ENCODE measurements around the gene KRTAP13-3. TPM values are rescaled to one million over a fixed set of nuclear protein-coding genes. Genes with fewer than 3 reads are reported as not detected.
A peak's percentile ranks its signal among the peaks of the same experiment; 100 is the strongest.

KRTAP13-3 gene
- total and polyA plus RNA-seq, 8 donors = not detected

GRCh38 chr21:30444204-30444603 is 18.5 kb upstream of the KRTAP13-3 start:
- FAIRE-seq (no peak), ATAC-seq (no peak), DNase-seq (no peak)
- 13 to 33% methylated on average over 1 of the region's 1 CpG for WGBS, 2 donors
- no peaks in the 10 kb centered on the region for H3K9me3 ChIP-seq
- no peaks in the 10 kb centered on the region for H3K4me1 ChIP-seq
- intact Hi-C loops (cut with DNase I) = no loop called here
- H3K27ac ChIP-seq = no peak overlapping the region
- peaks cover 0 to 4% (median 0%) of the 10 kb centered on the region in 4 donors for H3K27me3 ChIP-seq
- no peaks in the 10 kb centered on the region for H3K36me3 ChIP-seq
- TF ChIP-seq CTCF (IDR thresholded peaks at IDR 0.05) = no peak
- H3K4me3 ChIP-seq = no peak overlapping the region

GRCh38 chr21:30443226-30443625 is 17.5 kb upstream of the KRTAP13-3 start:
- no peak overlapping the region for H3K27ac ChIP-seq
- no peak for DNase-seq
- no peak for FAIRE-seq
- no peaks in the 10 kb centered on the region for H3K27me3 ChIP-seq
- no peak overlapping the region for H3K4me3 ChIP-seq
- TF ChIP-seq CTCF (IDR thresholded peaks at IDR 0.05) = no peak
- no peaks in the 10 kb centered on the region for H3K9me3 ChIP-seq
- intact Hi-C loops (cut with DNase I) = no loop called here
- no peaks in the 10 kb centered on the region for H3K36me3 ChIP-seq
- no peak for ATAC-seq
- H3K4me1 ChIP-seq = no peaks in the 10 kb centered on the region

GRCh38 chr21:30439975-30440374 is 14.2 kb upstream of the KRTAP13-3 start, which contains the start of gene KRTAP15-1:
Gene KRTAP15-1, plus strand, starts transcription at chr21:30440275. Its CDS starts 53 bp downstream, at chr21:30440328.
- H3K36me3 ChIP-seq = no peaks in the 10 kb centered on the region
- intact Hi-C loops (cut with DNase I) = no loop called here
- no peak within 1 kb of the TSS for H3K27ac ChIP-seq
- DNase-seq (no peak), FAIRE-seq (no peak), ATAC-seq (no peak)
- H3K4me3 ChIP-seq = no peak within 1 kb of the TSS
- 80 to 85% methylated on average over 5 of the region's 5 CpGs for WGBS, 2 donors
- no peaks in the 10 kb centered on the region for H3K4me1 ChIP-seq
- TF ChIP-seq CTCF (IDR thresholded peaks at IDR 0.05) = no peak
- H3K27me3 ChIP-seq = no peaks in the 10 kb centered on the region
- no peaks in the 10 kb centered on the region for H3K9me3 ChIP-seq

- no peak overlapping the region for H3K27ac ChIP-seq
- intact Hi-C loops (cut with DNase I) = no loop called here
- FAIRE-seq = no peak
- no peak for ATAC-seq
- H3K4me3 ChIP-seq = no peak overlapping the region
- H3K9me3 ChIP-seq = no peaks in the 10 kb centered on the region
- no peaks in the 10 kb centered on the region for H3K4me1 ChIP-seq
- TF ChIP-seq CTCF (IDR thresholded peaks at IDR 0.05) = no peak
- no peaks in the 10 kb centered on the region for H3K36me3 ChIP-seq
- no peak for DNase-seq
- H3K27me3 ChIP-seq = no peaks in the 10 kb centered on the region
- WGBS, 2 donors = 50 to 51% methylated on average over 3 of the region's 3 CpGs
Observed at GRCh38 chr21:30437010-30437565, 11.4 kb upstream of the KRTAP13-3 start.

GRCh38 chr21:30434033-30434631 is 8.4 kb upstream of the KRTAP13-3 start:
- FAIRE-seq (no peak), DNase-seq (peak in 3 of 6 donors; percentile 9 to 35 (median 23)), ATAC-seq (peak; percentile 63 to 91 (median 73))
- H3K36me3 ChIP-seq = no peaks in the 10 kb centered on the region
- 23 to 24% methylated on average over 10 of the region's 10 CpGs for WGBS, 2 donors
- intact Hi-C loops (cut with DNase I) = no loop called here
- no peaks in the 10 kb centered on the region for H3K9me3 ChIP-seq
- no peaks in the 10 kb centered on the region for H3K27me3 ChIP-seq
- H3K4me3 ChIP-seq = no peak overlapping the region
- H3K4me1 ChIP-seq = no peaks in the 10 kb centered on the region
- no peak overlapping the region for H3K27ac ChIP-seq
- TF ChIP-seq CTCF (IDR thresholded peaks at IDR 0.05) = peak; percentile 27 to 55 (median 42)

Data from pancreas (tissue), 10 donors.